Suprapubic skin (tissue), 3 donors: Measurements from ENCODE around the gene WNT8B.

ENCODE experiments used
- POLR2A ChIP-seq, 2 donors: fragments of 450-650 bp; IDR thresholded peaks; one replicate each; pipeline ENCODE4 v1.6.1; 2017; ENCODE audit warnings: antibody characterized with exemption in 2 of 2, mild to moderate bottlenecking in 2 of 2, moderate library complexity in 2 of 2
- TF ChIP-seq, protein P1 (sequence below), 2 donors: fragments of 200-600 bp in 1 of 2; fragments of 450-650 bp in 1 of 2; sonication (generic) in 1 of 2; IDR thresholded peaks; one replicate each; pipeline ENCODE4 v1.5.1; 2016 to 2019; ENCODE audit warnings: antibody characterized with exemption in 2 of 2, mild to moderate bottlenecking in 1 of 2, moderate library complexity in 1 of 2

DNA sequence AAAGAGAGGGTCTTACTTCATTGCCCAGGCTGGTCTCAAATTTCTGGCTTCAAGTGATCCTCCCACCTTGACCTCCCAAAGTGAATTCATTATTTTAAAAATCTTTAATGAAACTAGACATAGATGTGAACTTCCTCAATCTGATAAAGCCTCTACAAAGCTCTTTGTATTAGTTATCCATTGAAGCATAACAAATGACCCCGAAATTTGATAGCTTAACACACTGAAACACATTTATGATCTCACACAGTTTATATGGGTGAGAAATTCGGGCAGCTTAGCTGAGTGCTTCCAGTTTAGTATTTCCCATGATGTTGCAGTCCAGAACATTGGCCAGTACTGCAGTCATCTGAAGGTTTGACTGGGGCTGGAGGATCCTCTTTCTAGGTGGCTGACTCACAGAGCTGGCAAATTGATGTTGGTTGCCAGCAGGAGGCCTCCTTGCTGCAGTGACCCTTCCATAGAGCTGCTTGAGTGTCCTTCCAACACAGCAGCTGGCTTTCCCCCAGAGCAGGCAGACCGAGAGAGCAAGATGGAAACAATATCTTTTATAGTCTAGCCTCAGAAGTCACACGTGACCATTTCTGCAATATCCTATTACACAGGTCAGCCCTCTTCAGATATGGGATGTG, 16.6 kb upstream of the WNT8B start:
- TF ChIP-seq POLR2A (IDR thresholded peaks at IDR 0.05) = no peak
- TF ChIP-seq, protein P1, sequence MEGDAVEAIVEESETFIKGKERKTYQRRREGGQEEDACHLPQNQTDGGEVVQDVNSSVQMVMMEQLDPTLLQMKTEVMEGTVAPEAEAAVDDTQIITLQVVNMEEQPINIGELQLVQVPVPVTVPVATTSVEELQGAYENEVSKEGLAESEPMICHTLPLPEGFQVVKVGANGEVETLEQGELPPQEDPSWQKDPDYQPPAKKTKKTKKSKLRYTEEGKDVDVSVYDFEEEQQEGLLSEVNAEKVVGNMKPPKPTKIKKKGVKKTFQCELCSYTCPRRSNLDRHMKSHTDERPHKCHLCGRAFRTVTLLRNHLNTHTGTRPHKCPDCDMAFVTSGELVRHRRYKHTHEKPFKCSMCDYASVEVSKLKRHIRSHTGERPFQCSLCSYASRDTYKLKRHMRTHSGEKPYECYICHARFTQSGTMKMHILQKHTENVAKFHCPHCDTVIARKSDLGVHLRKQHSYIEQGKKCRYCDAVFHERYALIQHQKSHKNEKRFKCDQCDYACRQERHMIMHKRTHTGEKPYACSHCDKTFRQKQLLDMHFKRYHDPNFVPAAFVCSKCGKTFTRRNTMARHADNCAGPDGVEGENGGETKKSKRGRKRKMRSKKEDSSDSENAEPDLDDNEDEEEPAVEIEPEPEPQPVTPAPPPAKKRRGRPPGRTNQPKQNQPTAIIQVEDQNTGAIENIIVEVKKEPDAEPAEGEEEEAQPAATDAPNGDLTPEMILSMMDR (IDR thresholded peaks at IDR 0.05) = no peak
